SK-N-MC (cell line): Measurements from ENCODE around the gene ATP6V0E1.

Experiments used
- EZH2 ChIP-seq: fragments of 200-600 bp; sonication (generic); IDR thresholded peaks from one replicate; pipeline ENCODE4 v1.6.1; 2017; ENCODE audit warnings: antibody characterized with exemption
- FOXP2 ChIP-seq: optimal IDR thresholded peaks from 2 replicates; pipeline ENCODE3; 2011; ENCODE audit warnings: mild to moderate bottlenecking, moderate library complexity; ENCODE audit not compliant: insufficient read depth; ENCODE audit errors: extremely low read length, control extremely low read depth
- POLR2AphosphoS5 ChIP-seq: IDR thresholded peaks from 2 replicates; pipeline ENCODE4 v1.6.1; 2012; ENCODE audit warnings: mild to moderate bottlenecking, low read depth, low read length, borderline replicate concordance

DNA sequence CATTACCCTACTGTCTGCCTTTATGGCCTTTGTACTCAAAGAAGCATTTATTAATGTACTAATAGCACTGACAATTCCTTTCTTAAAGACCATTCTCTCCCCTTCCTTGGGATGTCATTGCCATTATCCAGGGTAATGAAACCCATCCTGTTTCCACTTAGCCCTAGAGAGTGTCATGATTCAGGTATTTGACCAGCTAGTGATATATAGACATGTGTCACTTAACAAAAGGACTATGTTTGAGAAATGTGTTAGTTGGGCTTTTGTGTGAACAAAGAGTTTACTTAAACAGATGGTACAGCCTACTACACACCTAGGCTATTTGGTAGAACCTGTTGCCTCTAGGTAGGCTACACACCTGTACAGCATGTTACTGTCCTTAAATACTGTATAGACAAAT is 2.0 kb downstream of the ATP6V0E1 start:
- no peak for TF ChIP-seq EZH2
- no peak for TF ChIP-seq POLR2AphosphoS5
- TF ChIP-seq FOXP2: no peak
